Fibroblast of the aortic adventitia (primary cell): ENCODE measurements around the gene XRCC2. TPM values are rescaled to one million over a fixed set of nuclear protein-coding genes. Genes with fewer than 3 reads are reported as not detected.

Experiments used
- DNase-seq: peaks from one replicate; pipeline ENCODE4 v3.0.0-alpha.2; 2010; ENCODE audit warnings: low read depth
- H3K4me3 ChIP-seq: 2 replicates; pipeline ENCODE4 v1.5.1; 2011; ENCODE audit warnings: low read depth, mild to moderate bottlenecking, control low read depth, low read length, moderate library complexity
- CTCF ChIP-seq: IDR thresholded peaks from 2 replicates; pipeline ENCODE4 v1.5.1; 2011; ENCODE audit warnings: mild to moderate bottlenecking, low read length, control low read depth, inconsistent platforms; ENCODE audit not compliant: insufficient read depth
- total RNA-seq: library from RNA; depleted of rRNA; stranded (reverse); fragments of >200 nt; gene quantifications from 2 replicates; pipeline ENCODE4 v1.2.3, GENCODE V29; 2012; ENCODE audit warnings: low replicate concordance

The XRCC2 gene
- total RNA-seq, 1 donor: 8.1 TPM

GRCh38 chr7:152643979-152644559 lies 31.9 kb downstream of the XRCC2 start:
- no peak for TF ChIP-seq CTCF
- DNase-seq: no peak
- no peak overlapping the region for H3K4me3 ChIP-seq

GRCh38 chr7:152641384-152641783 lies 34.6 kb downstream of the XRCC2 start:
- DNase-seq: no peak
- TF ChIP-seq CTCF: no peak
- H3K4me3 ChIP-seq: no peak overlapping the region

GRCh38 chr7:152640829-152641228 lies 35.1 kb downstream of the XRCC2 start:
- TF ChIP-seq CTCF: no peak
- DNase-seq: no peak
- no peak overlapping the region for H3K4me3 ChIP-seq

GRCh38 chr7:152637920-152638580 lies 37.9 kb downstream of the XRCC2 start:
- no peak overlapping the region for H3K4me3 ChIP-seq
- no peak for TF ChIP-seq CTCF
- DNase-seq: no peak

GRCh38 chr7:152637161-152637560 lies 38.8 kb downstream of the XRCC2 start:
- TF ChIP-seq CTCF: no peak
- DNase-seq: no peak
- no peak overlapping the region for H3K4me3 ChIP-seq

GRCh38 chr7:152636441-152636840 lies 39.5 kb downstream of the XRCC2 start:
- H3K4me3 ChIP-seq: no peak overlapping the region
- DNase-seq: no peak
- no peak for TF ChIP-seq CTCF
